ENCODE measurements around the gene AOX1. TPM values are rescaled to one million over a fixed set of nuclear protein-coding genes. Genes with fewer than 3 reads are reported as not detected.

The AOX1 gene
- total and polyA plus RNA-seq, 2 donors (not counting 1 experiment from before 2014, with no cell fraction given): 0.18 TPM; not detected in 1

GRCh38 chr2:200670751-200671150, 84.9 kb downstream of the AOX1 start:
- H3K27ac Mint-ChIP-seq: no peak overlapping the region
- Histone ChIP-seq H3K4me3 (ENCODE audit: control extremely low read depth in 1 of 5, extremely low read depth in 1 of 5, insufficient read depth in 1 of 5, low read depth in 2 of 5, low read length in 4 of 5) (no peak overlapping the region), H2AFZ (ENCODE audit: insufficient read depth, low read depth, low read length, poor library complexity, severe bottlenecking) (no peak overlapping the region), H3K27ac (ENCODE audit: low read length in 2 of 2) (no peak overlapping the region), H3K4me2 (replicated peaks; ENCODE audit: low read depth, low read length, poor library complexity, severe bottlenecking) (no peak overlapping the region), H3K9me3 (ENCODE audit: control extremely low read depth in 1 of 3, control insufficient read depth in 2 of 3, insufficient read depth in 1 of 3, low read length in 2 of 3) (no peaks in the 10 kb centered on the region), H4K20me1 (ENCODE audit: control insufficient read depth, insufficient read depth, low read length, poor library complexity, severe bottlenecking) (no peaks in the 10 kb centered on the region), H3K9ac (ENCODE audit: low read length) (no peak overlapping the region), H3K4me1 (ENCODE audit: control insufficient read depth in 2 of 2, insufficient read depth in 2 of 2, low read length in 2 of 2) (no peaks in the 10 kb centered on the region), H3K27me3 (replicated peaks in 1 of 4; ENCODE audit: control extremely low read depth in 1 of 4, control insufficient read depth in 3 of 4, insufficient read depth in 4 of 4, low read length in 3 of 4) (peaks cover 0 to 6% (median 3%) of the 10 kb centered on the region in 4 experiments), H3K79me2 (ENCODE audit: control insufficient read depth, insufficient read depth, low read length) (no peaks in the 10 kb centered on the region), H3K36me3 (replicated peaks in 1 of 2; ENCODE audit: control extremely low read depth in 1 of 2, control insufficient read depth in 1 of 2, extremely low read depth in 1 of 2, insufficient read depth in 2 of 2, low read length in 1 of 2) (no peaks in the 10 kb centered on the region)
- no peak for ATAC-seq (ENCODE audit: low read depth)
- ChIA-PET CTCF (no interaction called here), POLR2A (no interaction called here)
- no peak overlapping the region for H3K4me3 Mint-ChIP-seq
- no peak for DNase-seq
- no peaks in the 10 kb centered on the region for H3K9me3 Mint-ChIP-seq (ENCODE audit: insufficient read depth)
- intact Hi-C loops (cut with micrococcal nuclease): no loop called here
- peaks cover 39% of the 10 kb centered on the region for H3K27me3 Mint-ChIP-seq
- peaks cover 5% of the 10 kb centered on the region for H3K4me1 Mint-ChIP-seq
- no CpG with 5 or more reads among the region's 1 CpG for WGBS (ENCODE audit: insufficient coverage)
- TF ChIP-seq EZH2 (IDR thresholded peaks at IDR 0.05; ENCODE audit: borderline replicate concordance, insufficient read depth, low read depth, low read length, poor library complexity, severe bottlenecking): no peak
- TF ChIP-seq, protein P1, sequence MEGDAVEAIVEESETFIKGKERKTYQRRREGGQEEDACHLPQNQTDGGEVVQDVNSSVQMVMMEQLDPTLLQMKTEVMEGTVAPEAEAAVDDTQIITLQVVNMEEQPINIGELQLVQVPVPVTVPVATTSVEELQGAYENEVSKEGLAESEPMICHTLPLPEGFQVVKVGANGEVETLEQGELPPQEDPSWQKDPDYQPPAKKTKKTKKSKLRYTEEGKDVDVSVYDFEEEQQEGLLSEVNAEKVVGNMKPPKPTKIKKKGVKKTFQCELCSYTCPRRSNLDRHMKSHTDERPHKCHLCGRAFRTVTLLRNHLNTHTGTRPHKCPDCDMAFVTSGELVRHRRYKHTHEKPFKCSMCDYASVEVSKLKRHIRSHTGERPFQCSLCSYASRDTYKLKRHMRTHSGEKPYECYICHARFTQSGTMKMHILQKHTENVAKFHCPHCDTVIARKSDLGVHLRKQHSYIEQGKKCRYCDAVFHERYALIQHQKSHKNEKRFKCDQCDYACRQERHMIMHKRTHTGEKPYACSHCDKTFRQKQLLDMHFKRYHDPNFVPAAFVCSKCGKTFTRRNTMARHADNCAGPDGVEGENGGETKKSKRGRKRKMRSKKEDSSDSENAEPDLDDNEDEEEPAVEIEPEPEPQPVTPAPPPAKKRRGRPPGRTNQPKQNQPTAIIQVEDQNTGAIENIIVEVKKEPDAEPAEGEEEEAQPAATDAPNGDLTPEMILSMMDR (IDR thresholded peaks at IDR 0.05): no peak

- intact Hi-C loops (cut with micrococcal nuclease): no loop called here
- ATAC-seq (ENCODE audit: low read depth) (no peak), DNase-seq (no peak)
- Mint-ChIP-seq H3K27me3 (peaks cover 32% of the 10 kb centered on the region), H3K27ac (no peak overlapping the region), H3K4me3 (no peak overlapping the region), H3K4me1 (peaks cover 5% of the 10 kb centered on the region), H3K9me3 (ENCODE audit: insufficient read depth) (no peaks in the 10 kb centered on the region)
- WGBS (ENCODE audit: insufficient coverage): 18% methylated on average over 5 of the region's 5 CpGs
- Histone ChIP-seq H3K9ac (ENCODE audit: low read length) (no peak overlapping the region), H3K9me3 (ENCODE audit: control extremely low read depth in 1 of 3, control insufficient read depth in 2 of 3, insufficient read depth in 1 of 3, low read length in 2 of 3) (no peaks in the 10 kb centered on the region), H2AFZ (ENCODE audit: insufficient read depth, low read depth, low read length, poor library complexity, severe bottlenecking) (no peak overlapping the region), H3K4me2 (replicated peaks; ENCODE audit: low read depth, low read length, poor library complexity, severe bottlenecking) (no peak overlapping the region), H4K20me1 (ENCODE audit: control insufficient read depth, insufficient read depth, low read length, poor library complexity, severe bottlenecking) (no peaks in the 10 kb centered on the region), H3K27ac (ENCODE audit: low read length in 2 of 2) (no peak overlapping the region), H3K4me3 (ENCODE audit: control extremely low read depth in 1 of 5, extremely low read depth in 1 of 5, insufficient read depth in 1 of 5, low read depth in 2 of 5, low read length in 4 of 5) (no peak overlapping the region), H3K27me3 (replicated peaks in 1 of 4; ENCODE audit: control extremely low read depth in 1 of 4, control insufficient read depth in 3 of 4, insufficient read depth in 4 of 4, low read length in 3 of 4) (peaks cover 0 to 6% (median 3%) of the 10 kb centered on the region in 4 experiments), H3K4me1 (ENCODE audit: control insufficient read depth in 2 of 2, insufficient read depth in 2 of 2, low read length in 2 of 2) (no peaks in the 10 kb centered on the region), H3K79me2 (ENCODE audit: control insufficient read depth, insufficient read depth, low read length) (no peaks in the 10 kb centered on the region), H3K36me3 (replicated peaks in 1 of 2; ENCODE audit: control extremely low read depth in 1 of 2, control insufficient read depth in 1 of 2, extremely low read depth in 1 of 2, insufficient read depth in 2 of 2, low read length in 1 of 2) (no peaks in the 10 kb centered on the region)
- CTCF ChIA-PET: no interaction called here
- TF ChIP-seq, protein P1 (IDR thresholded peaks at IDR 0.05): no peak
- no peak for TF ChIP-seq EZH2 (IDR thresholded peaks at IDR 0.05; ENCODE audit: borderline replicate concordance, insufficient read depth, low read depth, low read length, poor library complexity, severe bottlenecking)
- POLR2A ChIA-PET: no interaction called here
Observed at GRCh38 chr2:200673191-200673590, 87.4 kb downstream of the AOX1 start.

Data from B cell (primary cell).